Naive thymus-derived CD8-positive, alpha-beta T cell (primary cell): ENCODE results near the gene EPHA6. TPM values are rescaled to one million over a fixed set of nuclear protein-coding genes. Genes with fewer than 3 reads are reported as not detected.

ENCODE experiments used
- ATAC-seq, 2 donors: fragments of 150-1000 bp; cut with Tn5 transposase in 1 of 2; sonication (Bioruptor Pico), chemical (Tn5 transposase) in 1 of 2; 1 replicate in 1 of 2; 2 replicates in 1 of 2; pipeline ENCODE4 v1.10.0; 2021; ENCODE audit warnings: mild to moderate bottlenecking in 2 of 2, moderate library complexity in 2 of 2
- POLR2A ChIA-PET: fragments of 350-600 bp; sonication (Branson Sonifier 250); formaldehyde crosslinking; loops from one replicate; lab custom pipeline; 2021; ENCODE audit warnings: antibody characterized with exemption; lab: Charles Lee
- DNase-seq, 10 donors: peaks; one replicate each; pipeline versions ENCODE4 v3.0.0 to v3.0.0-alpha.2; 2020 to 2022
- H3K27ac Mint-ChIP-seq, 10 donors: one replicate each; pipeline ENCODE4 v1.8.0; 2020 to 2022; ENCODE audit warnings: mild to moderate bottlenecking in 10 of 10, mixed read lengths in 10 of 10, moderate library complexity in 4 of 10, inconsistent platforms in 1 of 10
- H3K27me3 Mint-ChIP-seq, 5 donors: one replicate each; pipeline ENCODE4 v1.8.0; 2021 to 2022; ENCODE audit warnings: mixed read lengths in 5 of 5
- H3K36me3 Mint-ChIP-seq, 3 donors: one replicate each; pipeline ENCODE4 v1.8.0; 2020 to 2022; ENCODE audit warnings: mixed read lengths in 3 of 3, mild to moderate bottlenecking in 2 of 3, inconsistent platforms in 1 of 3
- H3K4me1 Mint-ChIP-seq, 4 donors: one replicate each; pipeline ENCODE4 v1.8.0; 2021 to 2022; ENCODE audit warnings: mixed read lengths in 4 of 4
- H3K4me3 Mint-ChIP-seq, 10 donors: one replicate each; pipeline ENCODE4 v1.8.0; 2020 to 2022; ENCODE audit warnings: mild to moderate bottlenecking in 10 of 10, mixed read lengths in 10 of 10, moderate library complexity in 6 of 10, inconsistent platforms in 1 of 10
- H3K9me3 Mint-ChIP-seq, 9 donors: one replicate each; pipeline ENCODE4 v1.8.0; 2020 to 2022; ENCODE audit warnings: mixed read lengths in 9 of 9, mild to moderate bottlenecking in 3 of 9, inconsistent platforms in 1 of 9, moderate library complexity in 1 of 9
- polyA plus RNA-seq, 3 donors: library from polyadenylated mRNA; unstranded; fragments of 300-500 nt; fragmentation: Illumina TruSeq; gene quantifications; one replicate each; pipeline ENCODE4 v1.2.3, GENCODE V29; 2021
- total RNA-seq, 8 experiments: library from RNA in 2 of 8; stranded (reverse) in 2 of 8; gene quantifications; one replicate each; pipeline ENCODE4 v1.2.3 and lab custom pipeline; 2021 to 2026

EPHA6 gene
- not detected for total RNA-seq
- polyA plus RNA-seq = not detected
- total RNA-seq (lab: John Stamatoyannopoulos, UW) = 0 to 0.17 (median 0) reads per million in 6 experiments

- H3K9me3 Mint-ChIP-seq = peaks cover 0 to 4% (median 0%) of the 10 kb centered on the region in 9 donors
- H3K4me3 Mint-ChIP-seq = peak within 1 kb of the TSS in 9 of 10 donors; percentile 14 to 75 (median 43)
- DNase-seq = peak in 1 of 10 donors; percentile 4
- no peak for ATAC-seq
- H3K27ac Mint-ChIP-seq = no peak within 1 kb of the TSS
- H3K27me3 Mint-ChIP-seq = peaks cover 17 to 37% (median 29%) of the 10 kb centered on the region in 5 donors
- no peaks in the 10 kb centered on the region for H3K36me3 Mint-ChIP-seq
- peaks cover 4 to 15% (median 11%) of the 10 kb centered on the region in 4 donors for H3K4me1 Mint-ChIP-seq
- POLR2A ChIA-PET = no interaction called here
Measured at GRCh38 chr3:96813820-96814650, at the start of gene EPHA6. Gene EPHA6 (plus strand): TSS chr3:96814594.

- POLR2A ChIA-PET = no interaction called here
- H3K4me1 Mint-ChIP-seq = no peaks in the 10 kb centered on the region
- H3K36me3 Mint-ChIP-seq = peaks cover 0 to 17% (median 0%) of the 10 kb centered on the region in 3 donors
- no peak overlapping the region for H3K4me3 Mint-ChIP-seq
- H3K9me3 Mint-ChIP-seq = peaks cover 7 to 48% (median 22%) of the 10 kb centered on the region in 9 donors
- H3K27ac Mint-ChIP-seq = no peak overlapping the region
- no peaks in the 10 kb centered on the region for H3K27me3 Mint-ChIP-seq
- no peak for ATAC-seq
- no peak for DNase-seq
Measured at GRCh38 chr3:96776818-96777217, 37.6 kb upstream of the EPHA6 start.

- DNase-seq = no peak
- POLR2A ChIA-PET = no interaction called here
- Mint-ChIP-seq H3K27me3 (no peaks in the 10 kb centered on the region), H3K27ac (no peak overlapping the region), H3K9me3 (peaks cover 0 to 33% (median 16%) of the 10 kb centered on the region in 9 donors), H3K36me3 (peaks cover 0 to 12% (median 0%) of the 10 kb centered on the region in 3 donors), H3K4me3 (no peak overlapping the region), H3K4me1 (no peaks in the 10 kb centered on the region)
- no peak for ATAC-seq
Measured at GRCh38 chr3:96779810-96780209, 34.6 kb upstream of the EPHA6 start.

- ATAC-seq (no peak), DNase-seq (no peak)
- Mint-ChIP-seq H3K4me1 (no peaks in the 10 kb centered on the region), H3K4me3 (no peak overlapping the region), H3K36me3 (no peaks in the 10 kb centered on the region), H3K9me3 (peaks cover 0 to 24% (median 3%) of the 10 kb centered on the region in 9 donors), H3K27me3 (peaks cover 0 to 5% (median 0%) of the 10 kb centered on the region in 5 donors), H3K27ac (no peak overlapping the region)
- POLR2A ChIA-PET = no interaction called here
Measured at GRCh38 chr3:96796101-96796500, 18.3 kb upstream of the EPHA6 start.

- H3K36me3 Mint-ChIP-seq = no peaks in the 10 kb centered on the region
- POLR2A ChIA-PET = no interaction called here
- peaks cover 0 to 3% (median 0%) of the 10 kb centered on the region in 9 donors for H3K9me3 Mint-ChIP-seq
- H3K4me1 Mint-ChIP-seq = no peaks in the 10 kb centered on the region
- no peak for DNase-seq
- H3K4me3 Mint-ChIP-seq = no peak overlapping the region
- H3K27me3 Mint-ChIP-seq = peaks cover 0 to 4% (median 0%) of the 10 kb centered on the region in 5 donors
- H3K27ac Mint-ChIP-seq = no peak overlapping the region
- no peak for ATAC-seq
Measured at GRCh38 chr3:96803870-96804269, 10.5 kb upstream of the EPHA6 start.

DNA sequence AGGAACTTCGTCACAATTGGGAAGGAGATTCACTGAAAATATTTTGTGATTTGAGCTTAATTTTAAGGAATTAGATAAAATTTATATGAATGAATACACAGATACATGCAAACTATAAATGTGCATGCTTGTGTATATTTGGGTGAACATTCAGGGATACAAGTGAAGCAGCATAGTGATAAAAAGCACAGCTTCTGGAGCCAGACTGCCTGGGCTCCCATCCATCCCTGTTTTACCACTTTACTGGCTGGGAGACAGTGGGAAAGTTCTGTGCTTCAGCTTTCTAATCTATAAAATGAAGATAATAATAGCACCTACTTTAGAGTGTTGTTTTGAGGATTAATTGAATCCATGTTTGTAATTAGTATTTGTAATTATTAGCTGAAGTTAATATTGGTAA lies 8.1 kb upstream of the EPHA6 start:
- H3K36me3 Mint-ChIP-seq = no peaks in the 10 kb centered on the region
- no peaks in the 10 kb centered on the region for H3K4me1 Mint-ChIP-seq
- H3K27ac Mint-ChIP-seq = no peak overlapping the region
- H3K27me3 Mint-ChIP-seq = peaks cover 0 to 9% (median 0%) of the 10 kb centered on the region in 5 donors
- H3K4me3 Mint-ChIP-seq = no peak overlapping the region
- ATAC-seq (no peak), DNase-seq (no peak)
- POLR2A ChIA-PET = no interaction called here
- peaks cover 0 to 2% (median 0%) of the 10 kb centered on the region in 9 donors for H3K9me3 Mint-ChIP-seq

GRCh38 chr3:96813134-96813819 lies 1.1 kb upstream of the EPHA6 start:
- Mint-ChIP-seq H3K36me3 (no peaks in the 10 kb centered on the region), H3K9me3 (peaks cover 0 to 4% (median 0%) of the 10 kb centered on the region in 9 donors), H3K4me3 (peak overlapping the region in 9 of 10 donors; percentile 25 to 75 (median 53)), H3K27ac (no peak overlapping the region), H3K27me3 (peaks cover 17 to 37% (median 29%) of the 10 kb centered on the region in 5 donors), H3K4me1 (peaks cover 4 to 15% (median 11%) of the 10 kb centered on the region in 4 donors)
- ATAC-seq (peak in 1 of 2 donors; percentile 59), DNase-seq (peak in 4 of 10 donors; percentile 4 to 21 (median 10))
- POLR2A ChIA-PET = no interaction called here

- H3K36me3 Mint-ChIP-seq = no peaks in the 10 kb centered on the region
- peaks cover 0 to 4% (median 0%) of the 10 kb centered on the region in 9 donors for H3K9me3 Mint-ChIP-seq
- DNase-seq (no peak), ATAC-seq (no peak)
- H3K4me1 Mint-ChIP-seq = peaks cover 4 to 15% (median 11%) of the 10 kb centered on the region in 4 donors
- no peak overlapping the region for H3K27ac Mint-ChIP-seq
- POLR2A ChIA-PET = no interaction called here
- peak overlapping the region in 7 of 10 donors; percentile 14 to 64 (median 30) for H3K4me3 Mint-ChIP-seq
- peaks cover 19 to 33% (median 29%) of the 10 kb centered on the region in 5 donors for H3K27me3 Mint-ChIP-seq
Measured at GRCh38 chr3:96814651-96815567, 515 bp downstream of the EPHA6 start.

GRCh38 chr3:96831175-96831574 lies 16.8 kb downstream of the EPHA6 start:
- H3K9me3 Mint-ChIP-seq = peaks cover 0 to 9% (median 0%) of the 10 kb centered on the region in 9 donors
- peaks cover 0 to 10% (median 0%) of the 10 kb centered on the region in 5 donors for H3K27me3 Mint-ChIP-seq
- H3K27ac Mint-ChIP-seq = no peak overlapping the region
- H3K4me3 Mint-ChIP-seq = no peak overlapping the region
- ATAC-seq (no peak), DNase-seq (no peak)
- POLR2A ChIA-PET = no interaction called here
- H3K36me3 Mint-ChIP-seq = no peaks in the 10 kb centered on the region
- H3K4me1 Mint-ChIP-seq = no peaks in the 10 kb centered on the region

GRCh38 chr3:96833301-96833700 lies 18.9 kb downstream of the EPHA6 start:
- Mint-ChIP-seq H3K4me1 (no peaks in the 10 kb centered on the region), H3K27me3 (no peaks in the 10 kb centered on the region), H3K36me3 (no peaks in the 10 kb centered on the region), H3K9me3 (peaks cover 0 to 9% (median 0%) of the 10 kb centered on the region in 9 donors), H3K27ac (no peak overlapping the region), H3K4me3 (no peak overlapping the region)
- ATAC-seq (no peak), DNase-seq (no peak)
- POLR2A ChIA-PET = no interaction called here

- no peaks in the 10 kb centered on the region for H3K27me3 Mint-ChIP-seq
- DNase-seq (no peak), ATAC-seq (no peak)
- no peaks in the 10 kb centered on the region for H3K36me3 Mint-ChIP-seq
- H3K27ac Mint-ChIP-seq = no peak overlapping the region
- POLR2A ChIA-PET = no interaction called here
- no peak overlapping the region for H3K4me3 Mint-ChIP-seq
- no peaks in the 10 kb centered on the region for H3K4me1 Mint-ChIP-seq
- H3K9me3 Mint-ChIP-seq = peaks cover 0 to 18% (median 3%) of the 10 kb centered on the region in 9 donors
Measured at GRCh38 chr3:96836153-96836915, 21.9 kb downstream of the EPHA6 start.
